ENCODE results near the gene DHX34. TPM values are rescaled to one million over a fixed set of nuclear protein-coding genes. Genes with fewer than 3 reads are reported as not detected.
A peak's percentile ranks its signal among the peaks of the same experiment; 100 is the strongest.

The DHX34 gene
- total RNA-seq, 1 experiment from 2014 or later = 38.2 TPM

DNA sequence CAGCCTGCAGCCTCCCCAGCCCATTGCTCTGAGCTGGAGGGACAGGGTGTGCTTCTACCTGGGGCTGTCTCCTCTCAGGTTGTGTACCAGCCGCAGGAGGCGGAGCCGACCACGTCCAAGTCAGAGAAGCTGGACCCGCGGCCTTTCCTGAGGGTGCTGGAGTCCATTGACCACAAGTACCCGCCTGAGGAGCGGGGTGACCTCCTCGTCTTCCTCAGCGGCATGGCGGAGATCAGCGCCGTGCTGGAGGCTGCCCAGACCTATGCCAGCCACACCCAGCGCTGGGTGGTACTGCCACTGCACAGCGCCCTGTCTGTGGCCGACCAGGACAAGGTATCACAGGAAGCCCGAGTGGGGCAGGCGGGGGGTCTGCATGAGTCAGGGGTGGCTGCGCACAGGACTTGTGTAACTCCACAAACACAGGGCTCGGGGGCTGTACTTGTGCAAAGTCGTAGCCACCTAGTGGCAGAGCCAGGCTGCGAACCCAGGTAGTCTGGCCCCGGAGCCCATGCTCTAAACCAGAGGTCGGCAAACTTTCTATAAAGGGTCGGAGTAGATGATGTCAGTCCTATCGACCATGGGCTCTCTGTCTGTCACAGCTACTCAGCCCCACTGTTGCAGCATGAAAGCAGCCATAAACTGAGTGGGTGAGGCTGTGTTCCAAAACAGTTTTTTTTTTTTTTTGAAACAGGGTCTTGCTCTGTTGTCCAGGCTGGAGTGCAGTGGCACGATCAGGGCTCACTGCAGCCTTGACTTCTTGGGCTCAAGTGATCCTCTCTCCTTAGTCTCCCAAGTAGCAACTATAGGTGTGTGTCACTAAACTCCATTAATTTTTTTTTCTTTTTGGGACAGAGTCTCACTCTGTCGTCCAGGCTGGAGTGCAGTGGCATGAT is 8.9 kb downstream of the DHX34 start:
- Mint-ChIP-seq H3K36me3 (ENCODE audit: insufficient read depth in 1 of 3, low read depth in 3 of 3) (peaks cover 75 to 95% (median 94%) of the 10 kb centered on the region in 3 experiments), H3K9me3 (no peaks in the 10 kb centered on the region), H3K4me3 (no peak overlapping the region), H3K27ac (no peak overlapping the region), H3K27me3 (ENCODE audit: low read depth) (no peaks in the 10 kb centered on the region), H3K4me1 (peaks cover 0 to 2% of the 10 kb centered on the region in 2 experiments; a peak in 1 of 4 replicates)
- Histone ChIP-seq H3K23ac (ENCODE audit: insufficient read length, low read depth, low read length) (no peak overlapping the region), H4K91ac (ENCODE audit: insufficient read length, low read depth, low read length) (no peak overlapping the region), H2BK15ac (ENCODE audit: low read depth, low read length) (no peak overlapping the region), H4K20me1 (ENCODE audit: control insufficient read depth, insufficient read depth, insufficient read length) (no peaks in the 10 kb centered on the region), H2BK5ac (ENCODE audit: insufficient read length, low read length) (no peak overlapping the region), H3K4me2 (ENCODE audit: insufficient read depth, insufficient read length, low read length) (no peak overlapping the region), H4K8ac (replicated peaks; ENCODE audit: insufficient read length, low read depth, low read length) (no peak overlapping the region), H3K18ac (ENCODE audit: insufficient read length, low read depth, low read length) (no peak overlapping the region), H3K23me2 (ENCODE audit: insufficient read length, low read depth, low read length, poor library complexity, severe bottlenecking) (no peaks in the 10 kb centered on the region), H2BK120ac (ENCODE audit: low read depth, low read length, poor library complexity, severe bottlenecking) (no peak overlapping the region), H3K14ac (ENCODE audit: insufficient read depth, low read length) (no peak overlapping the region), H2AFZ (ENCODE audit: low read length) (no peak overlapping the region), H3K9ac (ENCODE audit: extremely low read depth, insufficient read length, low read length) (no peak overlapping the region), H3K56ac (ENCODE audit: insufficient read length, low read depth, low read length) (no peak overlapping the region), H3K9me3 (ENCODE audit: control insufficient read depth, low read depth, low read length) (no peaks in the 10 kb centered on the region), H3K79me2 (ENCODE audit: insufficient read depth, low read length) (no peaks in the 10 kb centered on the region), H2BK12ac (ENCODE audit: insufficient read length, low read depth, low read length) (no peak overlapping the region), H3K4ac (ENCODE audit: low read depth, low read length) (no peak overlapping the region), H3K4me1 (ENCODE audit: insufficient read depth, low read length) (no peaks in the 10 kb centered on the region), H3T11ph (ENCODE audit: low read length) (no peak overlapping the region), H3K27me3 (ENCODE audit: insufficient read depth, low read length) (no peaks in the 10 kb centered on the region), H3K79me1 (ENCODE audit: insufficient read depth, low read depth, low read length, poor library complexity, severe bottlenecking) (no peaks in the 10 kb centered on the region), H2BK20ac (ENCODE audit: low read depth, low read length, poor library complexity, severe bottlenecking) (no peak overlapping the region), H3K27ac (ENCODE audit: insufficient read length, low read depth, low read length) (no peak overlapping the region), H2AK5ac (ENCODE audit: insufficient read length, low read length) (no peak overlapping the region), H4K5ac (ENCODE audit: insufficient read length, low read depth, low read length) (no peak overlapping the region)
- no CpG with 5 or more reads among the region's 28 CpGs for WGBS (ENCODE audit: extremely low coverage, insufficient read length, low lambda C conversion rate)
- TF ChIP-seq, protein P1, sequence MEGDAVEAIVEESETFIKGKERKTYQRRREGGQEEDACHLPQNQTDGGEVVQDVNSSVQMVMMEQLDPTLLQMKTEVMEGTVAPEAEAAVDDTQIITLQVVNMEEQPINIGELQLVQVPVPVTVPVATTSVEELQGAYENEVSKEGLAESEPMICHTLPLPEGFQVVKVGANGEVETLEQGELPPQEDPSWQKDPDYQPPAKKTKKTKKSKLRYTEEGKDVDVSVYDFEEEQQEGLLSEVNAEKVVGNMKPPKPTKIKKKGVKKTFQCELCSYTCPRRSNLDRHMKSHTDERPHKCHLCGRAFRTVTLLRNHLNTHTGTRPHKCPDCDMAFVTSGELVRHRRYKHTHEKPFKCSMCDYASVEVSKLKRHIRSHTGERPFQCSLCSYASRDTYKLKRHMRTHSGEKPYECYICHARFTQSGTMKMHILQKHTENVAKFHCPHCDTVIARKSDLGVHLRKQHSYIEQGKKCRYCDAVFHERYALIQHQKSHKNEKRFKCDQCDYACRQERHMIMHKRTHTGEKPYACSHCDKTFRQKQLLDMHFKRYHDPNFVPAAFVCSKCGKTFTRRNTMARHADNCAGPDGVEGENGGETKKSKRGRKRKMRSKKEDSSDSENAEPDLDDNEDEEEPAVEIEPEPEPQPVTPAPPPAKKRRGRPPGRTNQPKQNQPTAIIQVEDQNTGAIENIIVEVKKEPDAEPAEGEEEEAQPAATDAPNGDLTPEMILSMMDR (conservative IDR thresholded peaks at IDR 0.05) = peak; percentile 67
- peak; percentile 64 for DNase-seq
